HCT116 (cell line): ENCODE measurements around the gene SMS. TPM values are rescaled to one million over a fixed set of nuclear protein-coding genes. Genes with fewer than 3 reads are reported as not detected.
"Not testable (repeated sequence)": the region's sequence is repeated elsewhere in the genome, so short reads cannot be mapped to it uniquely, and the experiment has no call there.

ENCODE experiments used
- ATAC-seq: fragments of 200-7000 bp; cut with Tn5 transposase; 2 replicates; pipeline ENCODE4 v1.9.1; 2020; ENCODE audit warnings: mild to moderate bottlenecking, moderate library complexity
- BruUV-seq: library from RNA; stranded (reverse); fragments of 400-500 nt; replicated peaks from 2 replicates; lab custom pipeline; 2021; lab: Mats Ljungman, UMichigan
- CTCF ChIA-PET: fragments of 300-600 bp; sonication (Branson Sonifier 250); formaldehyde crosslinking; loops from one replicate; lab custom pipeline; 2021; ENCODE audit warnings: antibody characterized with exemption; lab: Charles Lee
- POLR2A ChIA-PET: fragments of 300-600, 350-600 bp; sonication (Branson Sonifier 250); formaldehyde crosslinking; loops from one replicate; lab custom pipeline; 2021; ENCODE audit warnings: antibody characterized with exemption; lab: Charles Lee
- RAD21 ChIA-PET, 2 experiments: fragments of 300-600 bp; sonication (Branson Sonifier 250); formaldehyde crosslinking; loops; one replicate each; lab custom pipeline; 2023; ENCODE audit warnings: low total read pairs in 2 of 2; ENCODE audit not compliant: uncharacterized antibody in 2 of 2, unreplicated experiment in 2 of 2, low non-redundant PET in 1 of 2; lab: Charles Lee
- DNase-seq: peaks from one replicate; pipeline ENCODE4 v3.0.0-alpha.2; 2010; ENCODE audit warnings: low read depth, low spot score
- H2AFZ ChIP-seq: fragments of 200-600 bp; shearing (Covaris generic), sonication (generic); 2 replicates; pipeline ENCODE4 v1.6.1; 2017; ENCODE audit warnings: low read depth, mixed run types, mixed read lengths, antibody characterized with exemption, low read length; ENCODE audit not compliant: poor library complexity, severe bottlenecking
- H3K27ac ChIP-seq: 2 replicates; pipeline ENCODE4 v1.5.1; 2012; ENCODE audit warnings: low read depth, low read length
- H3K27me3 ChIP-seq: fragments of 200-600 bp; sonication (generic); 2 replicates; pipeline ENCODE4 v1.6.1; 2016; ENCODE audit warnings: mixed run types, low read length, mixed read lengths; ENCODE audit not compliant: insufficient read depth
- H3K36me3 ChIP-seq, 2 experiments: fragments of 200-500 bp in 1 of 2; fragments of 200-600 bp in 1 of 2; sonication (Bioruptor generic) in 1 of 2; sonication (generic) in 1 of 2; 2 replicates each; pipeline versions ENCODE4 v1.5.1 to v1.6.1; 2014 to 2016; ENCODE audit warnings: low read length in 2 of 2, inconsistent platforms in 1 of 2, mixed read lengths in 1 of 2, mixed run types in 1 of 2; ENCODE audit not compliant: insufficient read depth in 2 of 2, control insufficient read depth in 1 of 2
- H3K4me1 ChIP-seq, 2 experiments: fragments of 200-600 bp in 1 of 2; sonication (generic) in 1 of 2; 2 replicates each; pipeline versions ENCODE4 v1.5.1 to v1.6.1; 2012 to 2017; ENCODE audit warnings: low read length in 2 of 2, inconsistent platforms in 1 of 2, mild to moderate bottlenecking in 1 of 2, mixed read lengths in 1 of 2, mixed run types in 1 of 2, moderate library complexity in 1 of 2; ENCODE audit not compliant: insufficient read depth in 2 of 2, control insufficient read depth in 1 of 2
- H3K4me2 ChIP-seq: fragments of 200-600 bp; sonication (generic); 2 replicates; pipeline ENCODE4 v1.6.1; 2017; ENCODE audit warnings: mixed run types, low read length, mixed read lengths
- H3K4me3 ChIP-seq, 2 experiments: fragments of 200-600 bp in 1 of 2; sonication (generic) in 1 of 2; replicated peaks in 1 of 2; 2 replicates each; pipeline ENCODE4 v1.5.1; 2011 to 2016; ENCODE audit warnings: low read length in 2 of 2, control low read depth in 1 of 2, low read depth in 1 of 2, mild to moderate bottlenecking in 1 of 2, mixed read lengths in 1 of 2, mixed run types in 1 of 2
- H3K79me2 ChIP-seq: fragments of 200-600 bp; sonication (generic); 2 replicates; pipeline ENCODE4 v1.6.1; 2017; ENCODE audit warnings: mild to moderate bottlenecking, mixed run types, low read length, moderate library complexity, mixed read lengths; ENCODE audit not compliant: insufficient read depth
- H3K9ac ChIP-seq: fragments of 200-600 bp; sonication (generic); 2 replicates; pipeline ENCODE4 v1.6.1; 2016; ENCODE audit warnings: low read length, mixed read lengths
- H3K9me2 ChIP-seq: fragments of 200-600 bp; sonication (generic), shearing (Covaris generic); 2 replicates; pipeline ENCODE4 v1.6.1; 2017; ENCODE audit warnings: mixed run types, mild to moderate bottlenecking, moderate library complexity; ENCODE audit not compliant: insufficient read depth
- H3K9me3 ChIP-seq, 2 experiments: fragments of 200-500 bp in 1 of 2; fragments of 200-600 bp in 1 of 2; sonication (Bioruptor generic) in 1 of 2; sonication (generic) in 1 of 2; 2 replicates each; pipeline ENCODE4 v1.6.1; 2014 to 2017; ENCODE audit warnings: low read length in 2 of 2, mixed read lengths in 2 of 2, inconsistent platforms in 1 of 2, low read depth in 1 of 2, mild to moderate bottlenecking in 1 of 2, mixed run types in 1 of 2, moderate library complexity in 1 of 2; ENCODE audit not compliant: control insufficient read depth in 1 of 2, insufficient read depth in 1 of 2
- H4K20me1 ChIP-seq: fragments of 200-600 bp; sonication (generic), shearing (Covaris generic); 2 replicates; pipeline ENCODE4 v1.6.1; 2017; ENCODE audit warnings: mixed run types, mild to moderate bottlenecking, moderate library complexity; ENCODE audit not compliant: insufficient read depth
- ATF3 ChIP-seq: IDR thresholded peaks from 2 replicates; pipeline ENCODE4 v1.6.1; 2012
- CBX3 ChIP-seq: IDR thresholded peaks from 2 replicates; pipeline ENCODE4 v1.6.1; 2012; ENCODE audit warnings: low read depth
- ELF1 ChIP-seq: IDR thresholded peaks from 2 replicates; pipeline ENCODE4 v1.6.1; 2012; ENCODE audit warnings: low read depth, borderline replicate concordance
- EZH2 ChIP-seq: fragments of 200-600 bp; sonication (generic); IDR thresholded peaks from 2 replicates; pipeline ENCODE4 v1.6.1; 2017; ENCODE audit warnings: antibody characterized with exemption, mixed run types
- EZH2phosphoT487 ChIP-seq: fragments of 200-600 bp; IDR thresholded peaks from 2 replicates; pipeline ENCODE4 v1.6.1; 2018; ENCODE audit warnings: antibody characterized with exemption, borderline replicate concordance
- FOSL1 ChIP-seq: IDR thresholded peaks from 2 replicates; pipeline ENCODE4 v1.6.1; 2012; ENCODE audit warnings: low read depth
- JUND ChIP-seq: IDR thresholded peaks from 2 replicates; pipeline ENCODE4 v1.6.1; 2012
- POLR2A ChIP-seq: IDR thresholded peaks from 2 replicates; pipeline ENCODE4 v1.7.0; 2011; ENCODE audit warnings: borderline replicate concordance; ENCODE audit not compliant: insufficient read depth, insufficient read length; ENCODE audit errors: extremely low read depth
- SP1 ChIP-seq: IDR thresholded peaks from 2 replicates; pipeline ENCODE4 v1.6.1; 2012; ENCODE audit warnings: low read depth
- SRF ChIP-seq: IDR thresholded peaks from 2 replicates; pipeline ENCODE4 v1.6.1; 2012; ENCODE audit warnings: low read depth
- TCF7L2 ChIP-seq: IDR thresholded peaks from 2 replicates; pipeline ENCODE4 v1.7.0; 2011; ENCODE audit warnings: borderline replicate concordance, inconsistent platforms; ENCODE audit not compliant: insufficient read depth, insufficient read length; ENCODE audit errors: extremely low read depth
- ZBTB33 ChIP-seq: IDR thresholded peaks from 2 replicates; pipeline ENCODE4 v1.6.1; 2011; ENCODE audit warnings: mild to moderate bottlenecking, low read length, moderate library complexity; ENCODE audit not compliant: insufficient replicate concordance; ENCODE audit errors: extremely low read depth
- ZFX ChIP-seq: fragments of 450-650 bp; IDR thresholded peaks from 2 replicates; pipeline ENCODE4 v1.6.1; 2017
- intact Hi-C: fragments of 100-400 bp; cut with micrococcal nuclease; formaldehyde crosslinking; loops from 2 replicates; pipeline ENCODE4 v1.10.0; 2022
- total RNA-seq: library from RNA; stranded (reverse); gene quantifications from one replicate; pipeline ENCODE4 v1.2.1, GENCODE V29; 2021; ENCODE audit not compliant: unreplicated experiment

Gene SMS
- total RNA-seq, 1 experiment from 2014 or later = 164 TPM

- RAD21 ChIA-PET = no interaction called here
- H4K20me1 ChIP-seq = peaks cover 10% of the 10 kb centered on the region; the same call in 1 of the 2 replicates
- TF ChIP-seq ATF3 (no peak), SRF (no peak), SP1 (no peak), POLR2A (no peak), JUND (no peak), EZH2phosphoT487 (no peak), ZFX (no peak), FOSL1 (no peak), EZH2 (no peak), ZBTB33 (no peak), CBX3 (no peak), ELF1 (no peak), TCF7L2 (no peak)
- no peaks in the 10 kb centered on the region for H3K9me3 ChIP-seq
- no peaks in the 10 kb centered on the region for H3K36me3 ChIP-seq
- BruUV-seq = no TSS peak
- H3K79me2 ChIP-seq = peaks cover 100% of the 10 kb centered on the region
- H3K27ac ChIP-seq = no peak overlapping the region
- peaks cover 0 to 13% of the 10 kb centered on the region in 2 experiments; a peak in 3 of 4 replicates for H3K4me1 ChIP-seq
- H3K4me2 ChIP-seq = no peak overlapping the region
- H3K27me3 ChIP-seq = no peaks in the 10 kb centered on the region
- H2AFZ ChIP-seq = no peak overlapping the region
- intact Hi-C loops = no loop called here
- H3K9me2 ChIP-seq = no peaks in the 10 kb centered on the region
- ATAC-seq = no peak
- H3K4me3 ChIP-seq = no peak overlapping the region
- CTCF ChIA-PET = no interaction called here
- H3K9ac ChIP-seq = no peak overlapping the region
- no peak for DNase-seq
- POLR2A ChIA-PET = no interaction called here
Measured at GRCh38 chrX:21949689-21950088, 9.2 kb downstream of the SMS start.

DNA sequence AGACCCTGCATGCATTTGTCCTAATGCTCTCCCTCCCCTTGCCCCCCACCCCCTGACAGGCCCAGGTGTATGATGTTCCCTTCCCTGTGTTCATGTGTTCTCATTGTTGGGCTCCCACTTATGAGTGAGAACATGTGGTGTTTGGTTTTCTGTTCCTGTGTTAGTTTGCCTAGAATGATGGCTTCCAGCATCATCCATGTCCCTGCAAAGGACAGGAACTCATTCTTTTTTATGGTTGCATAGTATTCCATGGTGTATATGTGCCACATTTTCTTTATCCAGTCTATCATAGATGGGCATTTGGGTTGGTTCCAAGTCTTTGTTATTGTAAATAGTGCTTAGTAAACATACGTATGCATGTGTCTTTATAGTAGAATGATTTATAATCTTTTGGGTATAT lies 10.0 kb downstream of the SMS start:
- H3K27ac ChIP-seq, H3K9me2 ChIP-seq, H2AFZ ChIP-seq, H3K4me3 ChIP-seq, intact Hi-C loops, BruUV-seq, RAD21 ChIA-PET, H3K9ac ChIP-seq, H3K4me2 ChIP-seq, POLR2A ChIA-PET, DNase-seq, ATAC-seq, H3K27me3 ChIP-seq, H3K9me3 ChIP-seq, H3K36me3 ChIP-seq, H3K4me1 ChIP-seq, CTCF ChIA-PET: not testable (repeated sequence)
- H3K79me2 ChIP-seq = peaks cover 100% of the 10 kb centered on the region
- H4K20me1 ChIP-seq = peaks cover 10% of the 10 kb centered on the region; the same call in 1 of the 2 replicates
